Stimulated activated naive CD4-positive, alpha-beta T cell (primary cell): ENCODE data around the gene ZGPAT.
"Not testable (repeated sequence)": the region's sequence is repeated elsewhere in the genome, so short reads cannot be mapped to it uniquely, and the experiment has no call there.

Experiments
- DNase-seq, 6 experiments: peaks; one replicate each; lab custom pipeline; 2025; lab: John Stamatoyannopoulos, UW

ZGPAT gene

GRCh38 chr20:63703471-63703975 lies 4.3 kb upstream of the ZGPAT start:
- no peak for DNase-seq

- DNase-seq: no peak
Measured at GRCh38 chr20:63703976-63704748, 3.7 kb upstream of the ZGPAT start.

DNA sequence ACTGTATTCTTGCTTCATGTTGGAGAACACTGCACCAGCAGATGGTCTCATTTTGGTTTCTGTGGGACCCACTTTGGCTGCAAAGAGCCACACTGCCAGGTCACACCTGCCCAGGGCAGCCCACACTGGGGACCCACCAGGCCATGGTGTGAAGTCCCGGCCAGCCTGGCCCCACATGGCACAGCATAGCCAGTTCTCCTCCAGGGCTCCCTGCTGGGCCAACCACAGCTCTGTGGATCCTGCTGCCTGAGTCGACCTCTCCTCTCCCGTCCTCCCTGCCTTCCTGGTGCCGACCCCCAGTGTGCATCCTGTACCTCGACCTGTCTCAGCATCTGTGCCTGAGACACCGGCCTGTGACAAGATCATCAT lies 3.1 kb upstream of the ZGPAT start:
- no peak for DNase-seq

DNA sequence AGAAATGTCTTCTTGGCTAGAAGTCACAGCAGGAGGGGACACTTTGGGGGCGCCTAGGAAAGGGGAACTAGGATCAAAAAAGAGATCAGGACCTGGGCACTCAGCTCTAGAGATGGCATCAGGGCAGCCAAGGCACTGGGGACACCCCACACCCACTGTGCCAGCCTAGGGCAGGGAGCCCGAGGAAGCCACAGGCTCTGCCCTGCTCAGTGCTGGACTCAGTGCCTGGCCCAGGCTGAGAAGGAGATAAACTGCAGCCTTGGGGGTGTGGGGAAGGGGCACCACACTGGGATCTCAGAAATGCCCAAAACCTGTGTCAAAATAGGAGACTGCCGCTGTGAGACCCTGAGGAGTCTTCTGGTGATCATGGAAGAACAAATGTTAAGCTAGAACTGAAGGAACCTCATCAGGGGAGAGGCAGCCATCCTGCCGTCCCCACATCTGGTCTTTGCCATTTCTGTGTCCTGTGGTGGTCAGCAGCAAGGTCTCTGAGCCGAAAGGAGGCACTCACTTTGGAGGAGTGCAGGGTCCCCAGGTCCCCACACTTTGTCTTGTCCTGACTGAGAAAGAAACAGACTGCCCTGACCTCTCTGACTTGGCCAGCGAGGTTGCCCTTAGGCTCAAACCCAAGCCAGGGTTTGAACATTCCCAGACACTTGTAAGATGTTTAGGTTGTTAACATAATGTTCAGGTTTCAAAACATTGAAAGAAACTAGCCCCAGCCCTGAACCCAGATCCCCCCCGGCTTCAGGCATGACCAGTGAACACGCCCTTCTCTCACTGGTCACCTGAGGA lies 2.4 kb upstream of the ZGPAT start:
- DNase-seq: no peak

GRCh38 chr20:63706027-63706695 lies 1.7 kb upstream of the ZGPAT start:
- DNase-seq: no peak

GRCh38 chr20:63706852-63707557 lies 834 bp upstream of the ZGPAT start:
- DNase-seq: peak; percentile 52 to 76 (median 60)

- DNase-seq: no peak
Measured at GRCh38 chr20:63708301-63709148, 686 bp downstream of the ZGPAT start.

GRCh38 chr20:63709149-63709527 lies 1.3 kb downstream of the ZGPAT start:
- no peak for DNase-seq

DNA sequence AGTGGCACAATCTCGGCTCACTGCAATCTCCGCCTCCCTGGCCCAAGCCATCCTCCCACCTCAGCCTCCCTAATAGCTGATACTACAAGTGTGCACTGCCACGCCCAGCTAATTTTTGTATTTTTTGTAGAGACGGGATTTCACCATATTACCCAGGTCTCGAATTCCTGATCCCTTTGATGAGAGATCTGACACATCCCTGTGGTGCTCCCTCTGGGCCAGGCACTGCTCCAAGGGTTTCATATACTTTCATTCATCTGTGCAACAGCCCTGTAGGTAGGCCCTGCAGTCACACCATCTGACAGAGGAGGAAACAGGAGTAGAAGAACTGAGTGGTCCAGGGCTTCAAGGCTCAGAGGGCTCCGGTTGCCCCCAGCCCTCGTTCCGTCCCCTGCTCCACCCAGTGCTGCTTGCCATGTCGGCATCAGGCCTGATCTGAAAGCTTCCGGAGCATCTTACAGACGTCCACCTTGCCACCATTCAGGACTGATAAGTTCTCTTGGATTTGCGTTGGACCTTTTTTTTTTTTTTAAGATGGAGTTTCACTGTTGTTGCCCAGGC lies 3.3 kb downstream of the ZGPAT start:
- DNase-seq: no peak

DNA sequence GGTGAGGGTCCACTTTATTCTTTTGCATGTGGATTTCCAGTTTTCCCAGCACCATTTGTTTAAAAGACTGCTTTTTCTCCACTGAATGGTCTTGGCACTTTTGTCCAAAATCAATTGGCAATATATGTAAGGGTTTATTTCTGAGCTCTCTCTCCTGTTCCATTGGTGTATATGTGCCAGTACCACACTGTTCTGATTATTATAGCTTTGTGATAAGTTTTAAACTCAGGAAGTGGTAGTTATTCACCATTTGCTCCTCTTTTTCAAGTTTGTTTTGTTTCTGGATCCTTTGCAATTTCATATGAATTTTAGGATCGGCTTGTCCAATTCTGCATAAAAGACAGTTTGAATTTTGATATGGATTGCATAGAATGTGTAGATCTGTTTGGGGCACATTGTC lies 4.4 kb downstream of the ZGPAT start:
- DNase-seq: no peak

DNA sequence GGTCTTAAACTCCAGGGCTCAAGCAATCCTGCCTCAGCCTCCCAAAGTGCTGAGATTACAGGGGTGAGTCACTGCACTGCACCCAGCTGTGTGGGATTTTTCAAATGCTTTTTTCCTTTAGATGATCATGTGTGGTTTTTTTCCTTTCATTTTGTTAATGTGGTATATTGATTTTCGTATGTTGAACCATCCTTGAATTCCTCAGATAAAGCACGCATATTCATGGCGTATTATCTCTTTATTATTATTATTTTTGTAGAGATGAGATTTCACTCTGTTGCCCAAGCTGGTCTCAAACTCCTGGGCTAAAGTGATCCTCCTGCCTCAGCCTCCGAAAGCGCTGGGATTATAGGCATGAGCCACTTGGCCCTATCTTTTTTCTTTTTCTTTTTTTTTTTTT lies 7.0 kb downstream of the ZGPAT start:
- no peak for DNase-seq

- DNase-seq: no peak
Measured at GRCh38 chr20:63718996-63719395, 11.2 kb downstream of the ZGPAT start.

DNA sequence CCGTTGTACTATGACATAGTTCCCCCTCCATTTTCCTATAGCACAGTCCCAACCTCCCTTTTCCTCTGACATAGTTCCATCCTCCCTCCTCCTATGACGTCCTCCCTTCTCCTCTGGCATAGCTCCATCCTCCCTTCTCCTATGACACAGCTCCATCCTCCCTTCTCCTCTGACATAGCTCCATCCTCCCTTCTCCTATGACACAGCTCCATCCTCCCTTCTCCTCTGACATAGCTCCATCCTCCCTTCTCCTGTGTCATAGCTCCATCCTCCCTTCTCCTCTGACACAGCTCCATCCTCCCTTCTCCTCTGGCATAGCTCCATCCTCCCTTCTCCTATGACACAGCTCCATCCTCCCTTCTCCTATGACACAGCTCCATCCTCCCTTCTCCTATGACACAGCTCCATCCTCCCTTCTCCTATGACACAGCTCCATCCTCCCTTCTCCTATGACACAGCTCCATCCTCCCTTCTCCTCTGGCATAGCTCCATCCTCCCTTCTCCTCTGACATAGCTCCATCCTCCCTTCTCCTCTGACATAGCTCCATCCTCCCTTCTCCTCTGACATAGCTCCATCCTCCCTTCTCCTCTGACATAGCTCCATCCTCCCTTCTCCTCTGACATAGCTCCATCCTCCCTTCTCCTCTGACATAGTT lies 15.3 kb downstream of the ZGPAT start:
- DNase-seq: not testable (repeated sequence)

- not testable (repeated sequence) for DNase-seq
Measured at GRCh38 chr20:63730189-63730733, 22.4 kb downstream of the ZGPAT start.

DNA sequence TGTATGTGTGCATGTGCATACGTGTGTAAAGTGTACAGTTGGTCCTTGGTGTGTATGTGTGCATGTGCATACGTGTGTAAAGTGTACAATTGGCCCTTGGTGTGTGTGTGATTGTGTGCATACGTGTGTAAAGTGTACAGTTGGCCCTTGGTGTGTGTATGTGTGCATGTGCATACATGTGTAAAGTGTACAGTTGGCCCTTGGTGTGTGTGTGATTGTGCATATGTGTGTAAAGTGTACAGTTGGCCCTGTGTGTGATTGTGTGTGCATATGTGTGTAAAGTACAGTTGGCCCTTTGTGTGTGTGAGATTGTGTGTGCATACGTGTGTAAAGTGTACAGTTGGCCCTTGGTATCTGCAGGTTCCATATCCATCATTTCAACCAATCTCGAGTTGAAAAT lies 23.6 kb downstream of the ZGPAT start:
- DNase-seq: no peak

DNA sequence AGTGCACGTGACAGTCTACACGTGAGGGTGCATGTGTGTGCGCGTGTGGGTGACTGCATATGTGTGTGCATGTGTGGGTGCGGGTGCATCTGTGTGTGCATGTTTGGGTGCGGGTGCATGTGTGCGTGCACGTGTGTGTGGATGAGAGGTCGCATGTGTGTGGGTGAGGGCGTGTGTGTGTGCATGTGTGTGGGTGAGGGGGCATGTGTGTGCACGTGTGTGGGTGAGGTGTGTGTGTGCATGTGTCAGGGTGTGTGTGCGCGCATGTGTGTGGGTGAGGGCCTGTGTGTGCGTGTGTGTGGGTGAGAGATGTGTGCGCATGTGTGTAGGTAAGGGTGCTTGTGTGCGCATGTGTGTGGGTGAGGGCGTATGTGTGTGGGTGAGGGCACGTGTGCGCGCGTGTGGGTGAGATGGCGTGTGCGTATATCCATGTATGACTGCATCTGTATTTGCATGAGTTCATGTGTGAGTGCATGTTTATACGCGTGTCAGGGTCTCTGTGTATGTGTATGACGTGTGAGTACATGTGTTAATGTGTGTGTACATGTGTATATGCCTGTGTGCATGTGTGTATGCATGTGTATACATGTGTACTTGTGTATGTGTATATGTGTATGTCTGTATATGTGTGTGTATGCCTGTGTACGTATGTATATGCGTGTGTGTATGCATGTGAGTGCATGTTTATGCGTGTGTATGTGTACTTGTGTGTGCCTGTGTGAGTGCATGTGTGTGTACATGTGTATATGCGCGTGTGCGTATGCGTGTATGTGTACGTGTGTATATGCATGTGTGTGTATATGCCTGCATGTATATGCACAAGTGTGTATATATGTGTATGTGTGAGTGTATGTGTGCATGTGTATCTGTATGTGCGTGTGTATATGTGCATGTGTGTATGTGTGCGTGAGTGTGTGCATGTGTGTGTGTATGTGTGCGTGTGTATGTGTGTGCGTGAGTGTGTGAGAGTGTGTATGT lies 24.6 kb downstream of the ZGPAT start:
- DNase-seq: no peak

GRCh38 chr20:63733117-63733516 lies 25.3 kb downstream of the ZGPAT start:
- DNase-seq: no peak

GRCh38 chr20:63733579-63734081 lies 25.8 kb downstream of the ZGPAT start:
- no peak for DNase-seq
